Activated CD4-positive, alpha-beta T cell treated with anti-CD3 and anti-CD28 coated beads, Interleukin-2, Interleukin-6, amounts not matched to agents 100 ng/mL and 50 ng/mL, durations not matched to agents 16 hours and 8 hours (primary cell): ENCODE measurements around the gene AGMAT.
"Not testable (repeated sequence)": the region's sequence is repeated elsewhere in the genome, so short reads cannot be mapped to it uniquely, and the experiment has no call there.

Source experiments
- DNase-seq: peaks from one replicate; pipeline ENCODE4 v3.0.0-alpha.2; 2020

AGMAT gene

DNA sequence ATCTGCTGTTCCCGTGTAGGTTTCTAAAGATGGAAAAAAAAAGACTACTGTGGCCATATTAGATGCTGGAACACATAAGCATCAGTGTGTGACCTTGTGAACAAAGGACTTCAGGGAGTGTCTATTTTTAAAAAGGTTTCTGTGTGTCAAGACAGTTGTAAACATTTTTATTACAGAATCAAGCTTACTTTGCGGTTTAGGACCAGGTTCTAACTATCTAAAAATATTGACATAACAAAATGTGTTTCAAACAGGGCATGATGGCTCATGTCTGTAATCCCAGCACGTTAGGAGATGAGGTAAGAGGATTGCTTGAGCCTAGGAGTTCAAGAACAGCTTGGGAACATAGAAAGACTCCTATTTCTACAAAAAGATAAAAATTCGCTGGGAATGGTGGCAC is 25.3 kb upstream of the AGMAT start:
- no peak for DNase-seq

DNA sequence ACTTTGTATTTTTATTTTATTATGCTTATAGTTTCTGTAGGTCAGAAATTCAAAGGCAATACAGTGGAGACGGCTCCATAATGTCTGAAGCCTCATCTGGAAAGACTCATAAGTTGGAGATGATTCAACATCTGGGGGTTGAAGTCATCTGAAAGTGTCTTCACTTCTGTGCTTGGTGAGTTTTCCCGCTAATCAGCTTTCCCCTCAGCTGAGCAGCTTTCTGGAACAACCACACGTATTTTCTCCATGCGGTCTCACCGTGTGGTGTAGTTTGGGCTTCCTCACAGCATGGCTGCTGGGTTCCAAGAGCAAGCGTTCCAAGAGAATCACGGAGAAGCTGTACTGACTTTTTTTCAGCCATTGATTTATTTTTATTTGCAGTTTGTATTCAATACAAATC is 24.8 kb upstream of the AGMAT start:
- no peak for DNase-seq

DNA sequence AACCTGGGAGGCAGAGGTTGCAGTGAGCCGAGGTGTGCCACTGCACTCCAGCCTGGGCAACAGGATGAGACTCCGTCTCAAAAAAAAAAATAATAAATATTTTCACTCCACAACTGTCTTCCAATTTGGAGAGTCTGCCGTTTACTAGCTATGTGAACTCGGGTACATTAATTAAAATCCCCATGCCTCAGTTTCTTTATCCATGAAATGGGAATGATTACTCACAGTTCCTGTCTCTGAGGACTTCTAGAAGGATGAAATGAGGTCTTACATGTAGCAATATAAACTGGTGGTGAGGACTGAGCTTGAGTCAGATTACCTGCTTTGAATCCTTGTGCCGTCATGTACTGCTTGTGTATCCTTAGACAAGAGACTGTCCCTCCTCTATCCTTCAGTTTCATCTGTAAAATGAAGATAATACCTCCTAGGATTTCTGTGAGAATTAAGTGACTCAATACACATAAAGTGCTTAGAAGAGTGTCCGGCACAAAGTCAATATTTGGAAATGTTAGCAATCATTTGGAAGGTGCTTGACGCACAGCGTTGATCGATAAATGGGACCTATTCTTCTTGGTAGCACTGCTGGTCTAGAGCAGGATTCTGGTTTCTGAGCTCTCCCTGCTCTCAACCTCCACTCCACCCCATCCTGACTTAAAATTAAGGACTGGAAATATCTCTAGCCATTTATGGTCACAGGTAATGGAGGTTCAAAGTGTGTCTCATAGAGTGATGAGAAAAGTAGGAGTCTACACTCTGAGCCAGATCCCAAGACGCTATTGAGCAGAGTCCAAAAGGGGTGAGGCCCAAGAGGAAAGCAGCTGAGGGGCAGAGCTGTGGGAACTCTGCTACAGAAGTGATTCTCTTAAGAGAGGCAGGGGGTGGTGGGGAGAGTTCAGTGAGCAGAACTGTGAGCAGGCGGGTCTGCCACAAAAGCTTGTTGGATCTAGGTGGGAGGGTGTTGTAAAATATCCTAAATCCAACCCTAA is 20.8 kb upstream of the AGMAT start:
- DNase-seq = no peak

DNA sequence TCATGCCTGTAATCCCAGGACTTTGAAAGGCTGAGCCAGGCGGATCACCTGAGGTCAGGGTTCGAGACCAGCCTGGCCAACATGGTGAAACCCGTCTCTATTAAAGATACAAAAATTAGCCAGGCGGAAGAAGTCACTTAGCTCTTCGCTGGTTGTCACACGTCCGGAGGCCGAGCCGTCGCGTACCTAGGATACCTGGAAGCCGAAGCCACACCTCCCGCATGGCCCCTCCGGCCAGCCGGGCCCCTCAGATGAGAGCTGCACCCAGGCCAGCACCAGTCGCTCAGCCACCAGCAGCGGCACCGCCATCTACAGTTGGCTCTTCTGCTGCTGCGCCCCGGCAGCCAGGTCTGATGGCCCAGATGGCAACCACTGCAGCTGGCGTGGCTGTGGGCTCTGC is 19.5 kb upstream of the AGMAT start:
- DNase-seq = not testable (repeated sequence)

DNA sequence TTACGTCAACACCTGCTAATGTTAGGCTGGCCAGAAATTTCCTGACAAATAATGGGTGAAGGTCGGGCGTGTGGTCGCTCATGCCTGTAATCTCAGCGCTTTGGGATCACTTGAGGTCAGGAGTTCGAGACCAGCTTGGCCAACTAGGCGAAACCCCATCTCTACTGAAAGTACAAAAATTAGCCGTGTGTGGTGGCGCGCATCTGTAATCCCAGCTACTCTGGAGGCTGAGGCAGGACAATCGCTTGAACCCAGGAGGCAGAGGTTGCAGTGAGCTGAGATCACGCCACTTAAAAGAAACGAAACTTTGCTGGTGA is 19.1 kb upstream of the AGMAT start:
- DNase-seq = not testable (repeated sequence)

DNA sequence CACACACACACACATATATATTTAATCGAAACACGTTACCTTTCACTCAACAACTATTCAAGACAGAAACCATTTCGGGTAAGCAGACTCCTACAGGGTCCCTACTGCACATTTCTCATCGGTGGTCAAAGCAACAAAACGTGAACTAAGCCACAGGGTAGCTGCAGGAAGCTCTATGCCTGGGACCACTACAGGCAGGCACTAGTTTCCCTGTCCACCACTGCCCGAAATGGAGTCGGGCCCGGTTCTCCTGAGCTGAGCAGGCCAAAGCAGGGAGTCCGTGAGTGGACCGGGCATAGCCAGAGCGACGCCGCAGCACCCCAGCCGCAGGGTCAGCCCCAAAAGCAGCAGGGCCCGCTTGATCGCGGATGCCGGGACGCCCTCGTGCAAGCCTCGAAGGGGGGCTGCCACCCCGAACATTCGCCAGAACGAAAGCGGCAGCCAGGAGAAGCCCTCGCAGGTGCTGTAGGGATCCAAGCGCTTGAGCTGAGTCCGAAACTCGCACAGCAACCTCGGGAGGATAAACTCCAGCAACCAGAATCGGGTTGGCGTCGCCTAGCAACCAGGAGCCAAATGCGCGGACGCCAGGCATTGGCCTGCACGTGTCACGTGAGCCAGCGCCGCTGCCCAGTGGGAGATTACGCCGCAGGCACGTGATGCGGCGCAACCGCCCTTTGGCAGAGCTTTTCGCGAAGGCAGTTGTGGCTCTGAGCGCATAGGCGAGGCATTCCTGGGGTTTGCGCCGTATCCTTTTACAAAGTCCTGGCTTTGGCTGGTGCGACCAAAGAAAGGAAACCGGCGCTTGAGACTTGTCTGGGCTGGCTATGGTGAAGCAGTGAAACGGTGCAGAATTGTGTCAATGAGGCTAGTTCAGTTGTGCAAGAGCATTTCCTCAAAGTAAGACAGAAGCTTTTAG is 18.5 kb upstream of the AGMAT start:
- peak; percentile 93 for DNase-seq

DNA sequence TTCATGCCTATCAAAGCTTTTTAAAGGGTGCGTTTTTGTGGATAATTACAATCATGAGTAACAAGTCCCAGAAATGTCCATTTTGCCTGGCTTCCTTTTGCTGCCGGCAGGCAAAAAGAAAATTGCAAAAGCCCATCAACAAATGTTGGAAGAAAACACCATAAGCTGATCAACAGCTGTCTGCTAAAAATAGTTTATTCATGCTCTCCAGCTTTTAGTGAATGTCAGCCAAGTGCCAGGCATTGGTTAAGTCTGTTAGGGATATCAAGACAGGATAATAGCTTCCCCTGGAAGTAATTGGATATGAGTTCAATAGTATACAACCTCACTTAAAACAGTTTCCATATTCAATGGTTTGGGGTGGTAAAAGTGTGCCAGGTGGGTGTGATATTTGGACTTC is 13.6 kb upstream of the AGMAT start:
- no peak for DNase-seq

DNA sequence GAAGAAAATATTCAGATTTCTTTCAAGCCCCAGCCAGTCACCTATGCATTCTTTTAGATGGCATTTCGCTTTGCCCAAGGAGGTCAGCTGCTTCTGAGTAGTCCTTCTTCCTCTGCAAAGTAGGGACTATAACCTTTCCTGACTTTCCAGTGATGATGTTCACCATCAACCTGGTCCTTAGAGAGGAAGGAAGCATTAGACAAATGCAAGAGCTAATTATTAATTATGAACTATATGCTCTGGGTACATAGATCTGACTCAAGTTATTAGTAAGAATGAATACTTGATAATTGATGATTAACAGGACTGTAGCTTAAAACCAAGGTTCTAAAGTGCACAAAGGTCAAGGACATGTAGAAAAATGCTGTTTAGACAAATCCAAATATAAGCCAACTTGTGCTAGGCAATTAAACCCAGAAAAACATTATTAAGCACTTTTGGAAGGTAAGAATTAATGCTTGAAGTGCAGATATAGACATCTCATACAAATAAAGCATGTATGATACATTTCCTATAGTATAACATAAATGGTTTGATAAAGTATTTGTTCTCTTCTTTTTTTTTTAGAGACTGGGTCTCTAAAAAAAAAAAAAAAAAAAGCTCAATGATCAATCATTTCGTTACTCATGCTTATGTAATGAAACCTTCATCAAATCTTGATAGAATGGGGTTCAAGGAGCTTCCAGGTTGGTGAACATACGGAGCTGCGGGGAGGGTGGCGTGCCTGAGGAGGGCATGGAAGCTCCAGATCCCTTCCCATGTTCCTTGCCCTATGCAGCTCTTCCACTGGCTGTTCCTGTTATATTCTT is 11.2 kb upstream of the AGMAT start:
- no peak for DNase-seq

DNA sequence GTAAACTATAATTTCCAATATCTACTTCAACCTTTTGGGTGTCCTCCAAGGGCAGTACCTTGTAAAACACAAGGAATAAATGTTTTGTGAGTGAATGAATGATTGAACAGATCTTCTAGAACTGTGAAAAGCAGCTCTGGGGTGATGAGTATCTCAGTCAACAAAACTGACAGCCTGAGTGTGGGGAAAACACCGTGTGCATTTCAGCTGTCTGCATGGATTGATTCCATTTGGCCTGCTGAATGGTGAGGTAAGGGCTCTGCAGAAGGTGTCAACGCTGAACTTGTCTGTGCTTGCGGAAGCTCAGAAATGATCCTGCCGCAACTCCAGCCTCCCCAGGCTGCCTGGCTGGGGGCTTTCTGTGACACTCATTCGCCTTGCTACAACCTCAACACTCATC is 7.4 kb upstream of the AGMAT start:
- no peak for DNase-seq

DNA sequence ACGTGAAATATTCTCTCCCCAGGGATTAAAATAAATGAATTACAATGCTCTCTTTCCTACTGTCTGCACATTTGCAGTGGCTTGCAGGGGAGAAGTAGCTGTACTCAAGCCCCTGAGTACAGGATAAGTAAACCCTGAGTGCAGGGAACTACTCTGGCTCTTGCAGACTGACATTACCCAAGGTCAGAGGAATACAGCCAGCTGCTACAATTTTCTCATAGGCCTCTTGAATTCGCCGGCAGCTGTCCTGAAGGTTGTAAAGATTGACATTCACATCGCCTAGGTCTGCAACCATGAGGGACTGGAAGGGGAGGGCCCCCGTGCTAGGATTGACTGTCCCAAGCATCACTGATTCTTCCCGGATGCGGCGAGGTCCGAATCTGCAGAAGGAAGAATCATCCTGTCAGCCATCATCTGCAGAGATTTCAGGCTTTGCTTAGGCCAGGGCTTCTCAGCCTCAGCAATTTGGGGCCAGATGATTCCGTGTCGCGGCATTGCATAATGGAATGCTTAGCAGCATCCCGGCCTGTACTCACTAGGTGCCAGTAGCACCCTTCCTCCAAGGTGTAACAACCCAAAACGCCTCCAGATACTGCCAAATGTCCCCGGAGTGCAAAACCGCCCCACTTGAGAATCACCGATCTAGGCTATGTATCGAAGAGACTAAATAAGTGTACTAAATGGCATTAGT is 1.7 kb downstream of the AGMAT start:
- DNase-seq = no peak

DNA sequence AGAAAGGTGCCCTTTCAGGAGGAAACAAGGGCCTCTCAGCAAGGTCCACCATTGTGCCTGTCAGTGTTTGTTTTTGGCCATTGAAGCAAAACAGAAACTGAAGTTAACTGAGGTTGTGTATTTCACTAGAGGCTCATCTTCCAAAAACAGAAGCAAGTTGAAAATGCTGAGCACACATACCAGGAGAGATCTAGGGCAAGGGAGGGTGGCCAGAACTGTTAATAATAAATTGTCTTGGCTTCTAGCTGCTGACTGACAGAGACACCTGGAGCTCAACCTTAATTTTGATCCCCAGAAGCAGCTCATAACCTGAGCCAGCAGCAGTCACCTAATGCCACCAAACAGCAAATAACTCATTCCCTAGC is 5.2 kb downstream of the AGMAT start:
- DNase-seq = no peak

DNA sequence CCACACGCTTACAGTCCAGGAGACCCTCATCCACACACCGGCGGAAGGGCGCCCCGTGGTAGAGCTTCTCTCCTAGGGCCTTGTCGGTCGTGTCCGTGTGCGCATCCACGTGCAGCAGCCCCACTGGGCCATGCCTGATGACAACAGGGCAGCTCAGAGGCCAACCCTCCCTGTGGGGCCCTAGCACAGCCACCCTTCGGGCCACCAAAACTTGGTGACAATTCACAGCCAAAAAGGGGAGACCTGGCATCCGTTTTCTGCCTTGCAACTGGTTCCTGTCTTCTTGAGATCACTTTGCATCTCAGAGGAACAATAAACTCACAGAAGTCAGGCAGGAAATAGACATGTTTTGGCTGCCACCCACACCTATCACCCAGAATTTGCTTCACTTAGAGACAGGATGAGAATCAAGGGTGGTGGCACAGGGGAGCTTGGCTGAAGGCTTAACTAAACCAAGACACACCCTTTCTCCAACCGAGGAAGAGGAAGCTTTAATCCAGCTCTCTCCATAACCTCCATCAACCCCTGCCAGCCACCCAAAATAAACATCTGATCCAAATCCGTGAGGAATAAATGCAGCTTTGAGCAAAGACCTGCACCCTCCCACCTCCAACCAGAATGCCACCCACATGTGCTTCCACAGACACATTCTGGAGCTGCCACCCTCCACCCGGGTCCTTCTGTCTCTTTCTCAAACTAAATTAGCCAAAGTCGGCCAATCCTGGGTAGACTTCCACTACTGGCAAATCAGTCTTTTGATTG is 5.7 kb downstream of the AGMAT start:
- peak; percentile 31 for DNase-seq

DNA sequence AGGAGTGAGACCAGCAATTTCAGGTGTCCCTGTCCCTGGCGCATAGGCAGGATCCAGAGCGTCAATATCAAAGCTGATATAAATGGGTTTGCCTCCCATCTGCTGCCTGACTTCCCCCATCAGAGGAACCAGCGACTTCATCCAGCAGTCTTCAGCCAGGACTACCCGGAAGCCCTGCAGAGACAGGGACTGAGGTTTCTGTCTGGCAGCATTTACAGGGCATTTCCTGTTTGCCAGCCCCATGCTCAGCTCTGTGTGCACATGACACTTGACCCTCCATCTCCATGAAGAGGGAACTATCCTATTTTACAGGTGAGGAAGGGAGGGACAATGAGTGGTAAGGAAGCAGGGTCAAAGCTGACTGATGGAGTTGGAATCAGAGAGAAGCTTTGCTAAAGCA is 7.2 kb downstream of the AGMAT start:
- peak; percentile 38 for DNase-seq

DNA sequence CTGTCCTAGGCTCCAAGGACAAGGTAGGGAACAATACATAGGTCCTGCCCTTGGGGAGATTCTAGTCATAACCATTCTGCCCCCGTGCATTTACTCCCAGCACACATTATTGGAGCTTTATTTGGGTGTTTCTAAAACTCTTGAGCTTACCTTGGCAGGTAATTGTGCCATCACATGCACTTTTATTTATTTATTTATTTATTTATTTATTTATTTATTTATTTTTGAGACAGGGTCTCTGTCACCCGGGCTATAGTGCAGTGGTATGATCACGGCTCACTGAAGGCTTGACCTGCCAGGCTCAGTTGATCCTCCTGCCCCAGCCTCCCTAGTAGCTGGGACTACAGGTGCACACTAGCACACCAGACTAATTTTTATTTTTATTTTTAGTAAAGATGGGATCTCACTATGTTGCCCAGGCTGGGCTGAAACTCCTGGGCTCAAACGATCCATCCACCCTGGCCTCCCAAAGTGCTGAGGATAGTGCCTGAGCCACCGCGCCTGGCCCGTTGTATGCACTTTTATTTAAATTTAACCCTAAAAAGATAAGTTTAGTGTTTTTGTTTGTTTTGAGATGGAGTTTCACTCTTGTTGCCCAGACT is 9.2 kb downstream of the AGMAT start:
- DNase-seq = no peak

DNA sequence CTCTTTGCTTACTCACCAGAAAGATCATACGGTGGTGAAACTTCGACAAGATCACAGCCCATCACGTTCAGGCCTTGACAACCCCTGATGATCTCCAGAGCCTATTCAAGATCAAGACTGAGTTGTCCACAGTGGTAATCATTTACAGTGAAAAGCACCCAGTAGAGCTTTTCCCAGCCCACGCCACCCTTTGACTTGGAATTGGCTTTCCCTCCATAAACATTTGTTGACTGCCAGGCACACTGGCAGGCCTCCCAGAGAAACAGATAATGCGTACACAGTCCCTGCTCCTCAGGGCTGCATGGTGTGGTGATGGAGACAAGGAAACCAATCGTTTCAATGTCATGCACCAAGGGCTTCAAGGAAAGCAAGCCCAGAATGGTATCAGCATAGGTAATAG is 10.1 kb downstream of the AGMAT start:
- DNase-seq = no peak

DNA sequence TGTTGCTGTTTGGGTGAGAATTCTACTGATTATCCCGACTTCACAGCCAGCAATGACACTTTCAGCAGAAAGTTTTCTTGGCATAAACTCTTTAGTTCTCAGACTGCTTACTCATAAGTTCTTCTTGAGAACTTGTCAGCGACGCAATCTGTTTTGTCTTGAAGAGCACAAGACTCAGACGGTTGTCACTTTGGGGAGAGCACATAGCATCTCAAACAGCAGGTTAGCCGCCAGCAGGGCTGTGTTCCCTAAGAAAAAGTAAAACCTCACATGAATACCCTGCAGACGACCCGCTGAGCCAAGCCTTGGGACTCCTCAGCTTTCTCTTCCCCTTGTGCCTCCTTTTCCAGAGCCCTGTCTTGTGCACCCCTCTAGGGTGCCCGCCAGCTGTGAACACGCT is 11.4 kb downstream of the AGMAT start:
- DNase-seq = no peak

DNA sequence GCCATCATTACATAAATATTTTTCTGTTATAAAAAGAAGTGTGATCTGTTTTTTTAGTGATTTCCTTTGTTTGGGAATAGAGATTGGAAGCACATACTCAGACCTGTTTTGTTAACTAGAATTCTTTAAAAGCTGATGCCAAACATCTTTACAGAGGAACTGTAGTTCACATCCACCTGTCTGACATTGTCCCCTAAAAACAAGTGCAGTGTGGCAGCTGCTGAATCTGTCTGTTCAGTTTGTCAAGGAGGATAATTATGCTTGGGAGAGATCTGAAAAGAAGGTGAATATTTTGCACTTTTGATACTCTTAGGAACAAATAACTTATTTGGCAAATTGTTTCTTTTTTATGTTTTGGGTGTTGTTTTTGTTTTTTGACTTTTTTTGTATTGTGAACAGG is 13.6 kb downstream of the AGMAT start:
- DNase-seq = no peak

DNA sequence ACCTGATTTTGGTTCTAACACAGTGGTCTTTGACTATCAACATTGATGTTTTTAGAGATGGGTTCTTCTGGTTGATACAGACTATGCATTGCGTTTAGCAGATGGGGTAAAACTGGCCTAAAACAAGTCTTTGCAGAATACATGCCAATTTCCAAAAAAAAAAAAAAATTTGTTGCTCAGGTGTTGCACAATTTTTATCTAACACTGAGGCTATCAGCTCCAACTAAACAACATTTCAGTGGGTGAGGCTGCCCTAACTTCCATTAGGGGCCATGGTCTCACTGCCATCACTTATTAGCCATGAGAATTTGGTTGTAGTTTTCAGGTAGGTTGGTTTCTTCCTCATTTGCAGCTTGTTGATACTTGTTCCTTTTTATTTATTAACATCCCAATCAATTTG is 14.0 kb downstream of the AGMAT start:
- no peak for DNase-seq

DNA sequence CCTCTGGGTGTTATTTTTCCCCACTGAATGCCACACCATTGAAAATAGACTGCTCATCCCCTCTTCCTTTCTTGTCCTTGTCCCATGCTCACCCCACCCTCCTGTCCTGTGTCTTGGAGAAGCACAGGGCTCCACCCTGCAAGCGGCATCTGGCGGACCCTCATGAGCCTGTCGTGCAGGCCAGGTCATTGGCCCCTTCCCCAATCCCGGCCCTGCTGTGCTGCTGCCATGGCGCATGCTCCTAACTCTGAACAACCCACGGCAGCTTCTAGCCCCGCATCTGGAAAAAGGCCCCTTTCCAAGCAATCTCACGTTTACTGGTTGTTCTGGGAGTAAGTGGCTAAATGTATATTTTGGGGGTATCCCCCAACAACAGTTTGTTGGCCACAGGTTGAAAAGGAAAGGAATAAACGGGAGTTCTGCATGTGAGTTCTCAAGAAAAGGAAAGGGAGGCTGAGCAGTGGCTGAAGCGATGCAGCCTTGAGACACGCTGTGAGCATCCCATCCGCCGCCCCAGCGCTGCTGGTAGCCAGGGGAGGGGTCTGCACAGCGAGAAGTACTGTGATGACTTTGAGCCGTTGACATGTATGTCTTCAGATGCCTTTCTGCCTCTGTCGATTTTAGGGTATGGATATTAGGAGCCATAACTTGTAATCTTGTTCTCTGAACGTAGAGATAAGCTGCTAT is 16.3 kb downstream of the AGMAT start:
- DNase-seq = no peak

DNA sequence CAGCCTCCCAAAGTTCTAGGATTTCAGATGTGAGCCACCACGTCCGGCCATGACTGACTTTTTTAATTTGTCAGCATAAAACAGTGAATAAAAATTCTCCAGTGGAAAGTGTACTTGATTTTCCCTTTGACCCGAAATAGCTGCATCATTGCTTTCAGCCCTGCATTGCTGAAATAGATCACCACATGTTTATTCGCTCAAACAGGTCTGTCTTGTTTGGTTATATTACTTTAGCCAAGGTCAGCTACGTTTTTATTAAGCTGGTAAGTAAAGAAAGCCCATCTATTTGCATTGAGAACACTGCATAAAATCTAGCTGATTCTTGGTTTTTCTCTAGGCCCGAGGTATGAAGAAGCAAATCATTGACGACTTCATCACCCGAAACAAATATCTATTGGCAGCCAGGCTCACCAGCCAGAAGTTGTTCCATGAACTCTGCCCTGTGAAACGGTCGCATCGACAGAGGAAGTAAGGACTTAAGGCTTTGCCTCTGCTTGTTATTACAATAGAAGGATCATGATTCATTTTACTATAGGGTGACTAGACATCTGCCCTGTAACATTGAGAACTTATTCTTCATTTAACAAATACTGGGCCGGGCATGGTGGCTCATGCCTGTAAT is 25.6 kb downstream of the AGMAT start:
- no peak for DNase-seq
